K562 (cell line): ENCODE data around the gene CLN5.

Source experiments
- BCL6 ChIP-seq: fragments of 250-450 bp; sonication (Bioruptor Pico); IDR thresholded peaks from 2 replicates; pipeline ENCODE4 v1.4.0; 2020
- CBX8 ChIP-seq: fragments of 200-600 bp; sonication (generic); IDR thresholded peaks from 2 replicates; pipeline ENCODE4 v1.6.1; 2012; ENCODE audit warnings: borderline replicate concordance, mixed run types, low read depth, mild to moderate bottlenecking, moderate library complexity, mixed read lengths, low read length, control low read depth, inconsistent platforms; ENCODE audit not compliant: poor library complexity, severe bottlenecking; ENCODE audit errors: extremely low read depth
- CEBPB ChIP-seq: fragments of 450-650 bp; IDR thresholded peaks from 2 replicates; pipeline ENCODE4 v1.6.1; 2016; ENCODE audit warnings: missing genetic modification characterization, missing compliant biosample characterization
- EZH2 ChIP-seq: IDR thresholded peaks from 2 replicates; pipeline ENCODE4 v1.6.1; 2012; ENCODE audit warnings: low read depth, mild to moderate bottlenecking, inconsistent platforms, low read length, borderline replicate concordance
- JUN ChIP-seq, 2 experiments: sonication (generic) in 1 of 2; formaldehyde crosslinking in 1 of 2; IDR thresholded peaks; 2 replicates each; pipeline versions ENCODE4 v1.6.1 to v1.8.0; 2012 to 2022; ENCODE audit warnings: borderline replicate concordance in 2 of 2, mild to moderate bottlenecking in 2 of 2, improper control_type of control experiment in 1 of 2, low read depth in 1 of 2, low read length in 1 of 2, missing genetic modification reagents in 1 of 2
- MAFK ChIP-seq: IDR thresholded peaks from 2 replicates; pipeline ENCODE4 v1.6.1; 2011; ENCODE audit warnings: low read length, improper control_type of control experiment
- TF ChIP-seq, protein P1 (sequence below), 3 experiments: IDR thresholded peaks in 2 of 3; conservative IDR thresholded peaks in 1 of 3; 2 replicates each; pipeline ENCODE4 v1.5.1; 2011 to 2012; ENCODE audit warnings: low read length in 3 of 3, mild to moderate bottlenecking in 3 of 3, control low read depth in 2 of 3, improper control_type of control experiment in 1 of 3, inconsistent platforms in 1 of 3, low read depth in 1 of 3, mixed read lengths in 1 of 3, moderate library complexity in 1 of 3; ENCODE audit not compliant: insufficient read depth in 2 of 3
- TF ChIP-seq, protein P2 (sequence below): sonication (generic); formaldehyde crosslinking; IDR thresholded peaks from 2 replicates; pipeline ENCODE4 v1.5.0; 2020; ENCODE audit warnings: missing genetic modification reagents

DNA sequence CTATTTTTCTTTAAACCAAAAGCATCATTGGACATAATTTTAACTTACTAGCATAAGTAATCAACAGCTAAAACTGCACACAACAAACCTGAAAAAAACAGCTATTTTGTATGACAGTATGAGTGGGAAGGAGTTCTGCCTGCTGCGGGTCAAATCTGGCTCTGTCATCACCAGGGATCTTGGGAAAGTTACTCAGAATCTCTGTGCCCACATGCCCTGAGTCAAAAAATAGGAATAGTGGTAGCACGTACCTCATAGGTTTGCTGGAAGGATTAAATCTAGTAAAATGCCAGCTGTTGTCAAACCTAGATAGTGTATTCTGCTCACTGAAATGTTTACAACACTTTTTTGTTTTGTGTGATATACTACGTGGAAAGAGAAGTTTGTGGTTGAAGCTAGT is 1.1 kb downstream of the CLN5 start:
- TF ChIP-seq MAFK (no peak), BCL6 (CRISPR knock-in tag) (no peak), EZH2 (no peak), CBX8 (no peak), CEBPB (no peak), JUN (IDR thresholded peaks at IDR 0.05; ENCODE audit: borderline replicate concordance, low read depth, low read length) (no peak), JUN (CRISPR knock-in tag; IDR thresholded peaks at IDR 0.05; ENCODE audit: borderline replicate concordance) (no peak)
- TF ChIP-seq, protein P1, sequence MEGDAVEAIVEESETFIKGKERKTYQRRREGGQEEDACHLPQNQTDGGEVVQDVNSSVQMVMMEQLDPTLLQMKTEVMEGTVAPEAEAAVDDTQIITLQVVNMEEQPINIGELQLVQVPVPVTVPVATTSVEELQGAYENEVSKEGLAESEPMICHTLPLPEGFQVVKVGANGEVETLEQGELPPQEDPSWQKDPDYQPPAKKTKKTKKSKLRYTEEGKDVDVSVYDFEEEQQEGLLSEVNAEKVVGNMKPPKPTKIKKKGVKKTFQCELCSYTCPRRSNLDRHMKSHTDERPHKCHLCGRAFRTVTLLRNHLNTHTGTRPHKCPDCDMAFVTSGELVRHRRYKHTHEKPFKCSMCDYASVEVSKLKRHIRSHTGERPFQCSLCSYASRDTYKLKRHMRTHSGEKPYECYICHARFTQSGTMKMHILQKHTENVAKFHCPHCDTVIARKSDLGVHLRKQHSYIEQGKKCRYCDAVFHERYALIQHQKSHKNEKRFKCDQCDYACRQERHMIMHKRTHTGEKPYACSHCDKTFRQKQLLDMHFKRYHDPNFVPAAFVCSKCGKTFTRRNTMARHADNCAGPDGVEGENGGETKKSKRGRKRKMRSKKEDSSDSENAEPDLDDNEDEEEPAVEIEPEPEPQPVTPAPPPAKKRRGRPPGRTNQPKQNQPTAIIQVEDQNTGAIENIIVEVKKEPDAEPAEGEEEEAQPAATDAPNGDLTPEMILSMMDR (IDR thresholded peaks at IDR 0.05 in 2 of 3, conservative IDR thresholded peaks at IDR 0.05 in 1 of 3; ENCODE audit: insufficient read depth in 2 of 3, low read depth in 1 of 3, low read length in 3 of 3) = no peak
- TF ChIP-seq, protein P2, sequence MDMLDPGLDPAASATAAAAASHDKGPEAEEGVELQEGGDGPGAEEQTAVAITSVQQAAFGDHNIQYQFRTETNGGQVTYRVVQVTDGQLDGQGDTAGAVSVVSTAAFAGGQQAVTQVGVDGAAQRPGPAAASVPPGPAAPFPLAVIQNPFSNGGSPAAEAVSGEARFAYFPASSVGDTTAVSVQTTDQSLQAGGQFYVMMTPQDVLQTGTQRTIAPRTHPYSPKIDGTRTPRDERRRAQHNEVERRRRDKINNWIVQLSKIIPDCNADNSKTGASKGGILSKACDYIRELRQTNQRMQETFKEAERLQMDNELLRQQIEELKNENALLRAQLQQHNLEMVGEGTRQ (CRISPR knock-in tag) = no peak
